Panc1 (cell line): ENCODE results near the gene ZNF521. TPM values are rescaled to one million over a fixed set of nuclear protein-coding genes. Genes with fewer than 3 reads are reported as not detected.

Experiments
- ATAC-seq: fragments of 200-7000 bp; cut with Tn5 transposase; 2 replicates; pipeline ENCODE4 v1.9.1; 2020; ENCODE audit warnings: mild to moderate bottlenecking, moderate library complexity
- BruUV-seq: library from RNA; stranded (reverse); fragments of 400-500 nt; replicated peaks from 2 replicates; lab custom pipeline; 2021; lab: Mats Ljungman, UMichigan
- CTCF ChIA-PET: fragments of 300-600 bp; sonication (Branson Sonifier 250); formaldehyde crosslinking; loops from one replicate; lab custom pipeline; 2022; ENCODE audit warnings: antibody characterized with exemption; lab: Charles Lee
- POLR2A ChIA-PET: fragments of 300-600 bp; sonication (Branson Sonifier 250); formaldehyde crosslinking; loops from one replicate; lab custom pipeline; 2022; ENCODE audit warnings: antibody characterized with exemption; lab: Charles Lee
- DNase-seq: peaks from one replicate; pipeline ENCODE4 v3.0.0-alpha.2; 2010; ENCODE audit warnings: low read depth, low spot score
- H3K27ac ChIP-seq: 2 replicates; pipeline ENCODE4 v1.5.1; 2011; ENCODE audit warnings: mild to moderate bottlenecking, low read length, inconsistent platforms
- H3K27me3 ChIP-seq: fragments of 200-500 bp; sonication (Bioruptor generic); 2 replicates; pipeline ENCODE4 v1.6.0; 2014; ENCODE audit warnings: low read length, inconsistent platforms; ENCODE audit not compliant: control insufficient read depth, insufficient read depth
- H3K36me3 ChIP-seq: fragments of 200-500 bp; sonication (Bioruptor generic); 2 replicates; pipeline ENCODE4 v1.5.1; 2014; ENCODE audit warnings: inconsistent platforms, mild to moderate bottlenecking, low read length, moderate library complexity; ENCODE audit not compliant: control insufficient read depth, insufficient read depth
- H3K4me1 ChIP-seq: 2 replicates; pipeline ENCODE4 v1.5.1; 2011; ENCODE audit warnings: inconsistent platforms, mild to moderate bottlenecking, low read length, moderate library complexity; ENCODE audit not compliant: control insufficient read depth, insufficient read depth
- H3K4me3 ChIP-seq, 2 experiments: 2 replicates each; pipeline ENCODE4 v1.5.1; 2011 to 2012; ENCODE audit warnings: low read depth in 2 of 2, low read length in 2 of 2, mild to moderate bottlenecking in 2 of 2, inconsistent platforms in 1 of 2, moderate library complexity in 1 of 2
- H3K9me3 ChIP-seq: fragments of 200-500 bp; sonication (Bioruptor generic); 2 replicates; pipeline ENCODE4 v1.5.1; 2014; ENCODE audit warnings: low read depth, mild to moderate bottlenecking, inconsistent platforms, low read length, moderate library complexity; ENCODE audit not compliant: control insufficient read depth, insufficient read depth
- POLR2AphosphoS5 ChIP-seq: IDR thresholded peaks from 2 replicates; pipeline ENCODE4 v1.6.1; 2012; ENCODE audit warnings: mild to moderate bottlenecking, low read depth, low read length, moderate library complexity
- SIN3A ChIP-seq: IDR thresholded peaks from 2 replicates; pipeline ENCODE4 v1.6.1; 2012; ENCODE audit warnings: low read depth, mild to moderate bottlenecking, low read length, moderate library complexity, borderline replicate concordance; ENCODE audit not compliant: insufficient read depth
- TCF7L2 ChIP-seq: IDR thresholded peaks from 2 replicates; pipeline ENCODE4 v1.6.1; 2011; ENCODE audit warnings: mild to moderate bottlenecking, low read depth, low read length, inconsistent platforms
- in situ Hi-C: cut with HindIII; loops from 2 replicates; pipeline ENCODE4 v1.10.0; 2016; ENCODE audit warnings: low sequenced_read_pairs, low pct_unique_long_range_greater_than_20kb
- intact Hi-C: fragments of 100-400 bp; cut with micrococcal nuclease; formaldehyde crosslinking; loops from one replicate; pipeline ENCODE4 v1.10.0; 2022; ENCODE audit not compliant: unreplicated experiment
- total RNA-seq: library from RNA; stranded (reverse); gene quantifications from one replicate; pipeline ENCODE4 v1.2.1, GENCODE V29; 2021; ENCODE audit not compliant: unreplicated experiment
- TF ChIP-seq, protein P1 (sequence below): fragments of 450-650 bp; IDR thresholded peaks from 2 replicates; pipeline ENCODE4 v1.5.1; 2017; ENCODE audit warnings: mild to moderate bottlenecking
- TF ChIP-seq, protein P2 (sequence below), 2 experiments: IDR thresholded peaks; 2 replicates each; pipeline ENCODE4 v1.6.1; 2011 to 2012; ENCODE audit warnings: low read depth in 2 of 2, control low read depth in 1 of 2, low read length in 1 of 2, mild to moderate bottlenecking in 1 of 2, moderate library complexity in 1 of 2; ENCODE audit not compliant: insufficient read depth in 1 of 2

ZNF521 gene
- total RNA-seq, 1 experiment from 2014 or later = 0.15 TPM

DNA sequence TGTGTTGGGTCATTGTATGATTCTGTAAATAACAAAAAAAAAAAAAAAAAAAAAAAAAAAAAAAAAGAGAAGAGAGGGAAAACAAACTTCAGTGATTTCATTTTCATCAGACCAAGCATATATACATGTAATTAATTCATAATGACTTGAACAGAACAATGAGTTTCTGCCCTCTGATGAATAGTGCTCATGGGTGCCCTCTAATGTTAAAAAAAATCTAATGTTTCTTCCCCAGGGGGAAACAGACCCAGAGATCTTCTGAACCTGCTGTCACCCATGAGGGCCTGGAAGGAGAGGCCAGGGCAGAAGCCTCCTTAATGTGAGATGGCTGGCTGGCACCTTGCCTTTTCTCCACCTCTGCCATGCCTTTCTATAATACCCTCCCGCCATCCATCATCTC is 289.2 kb downstream of the ZNF521 start:
- ATAC-seq (no peak), DNase-seq (no peak)
- in situ Hi-C loops (no loop called here), intact Hi-C loops (loop anchor here (10.0 kb wide), 1 partner anchor 308 kb away; no protein-coding TSS in a partner anchor)
- no TSS peak for BruUV-seq
- H3K9me3 ChIP-seq = no peaks in the 10 kb centered on the region
- H3K27ac ChIP-seq = no peak overlapping the region
- ChIA-PET CTCF (no interaction called here), POLR2A (no interaction called here)
- H3K4me3 ChIP-seq = no peak overlapping the region
- TF ChIP-seq, protein P1, sequence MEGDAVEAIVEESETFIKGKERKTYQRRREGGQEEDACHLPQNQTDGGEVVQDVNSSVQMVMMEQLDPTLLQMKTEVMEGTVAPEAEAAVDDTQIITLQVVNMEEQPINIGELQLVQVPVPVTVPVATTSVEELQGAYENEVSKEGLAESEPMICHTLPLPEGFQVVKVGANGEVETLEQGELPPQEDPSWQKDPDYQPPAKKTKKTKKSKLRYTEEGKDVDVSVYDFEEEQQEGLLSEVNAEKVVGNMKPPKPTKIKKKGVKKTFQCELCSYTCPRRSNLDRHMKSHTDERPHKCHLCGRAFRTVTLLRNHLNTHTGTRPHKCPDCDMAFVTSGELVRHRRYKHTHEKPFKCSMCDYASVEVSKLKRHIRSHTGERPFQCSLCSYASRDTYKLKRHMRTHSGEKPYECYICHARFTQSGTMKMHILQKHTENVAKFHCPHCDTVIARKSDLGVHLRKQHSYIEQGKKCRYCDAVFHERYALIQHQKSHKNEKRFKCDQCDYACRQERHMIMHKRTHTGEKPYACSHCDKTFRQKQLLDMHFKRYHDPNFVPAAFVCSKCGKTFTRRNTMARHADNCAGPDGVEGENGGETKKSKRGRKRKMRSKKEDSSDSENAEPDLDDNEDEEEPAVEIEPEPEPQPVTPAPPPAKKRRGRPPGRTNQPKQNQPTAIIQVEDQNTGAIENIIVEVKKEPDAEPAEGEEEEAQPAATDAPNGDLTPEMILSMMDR = peak; percentile 36
- no peak for TF ChIP-seq TCF7L2
- H3K4me1 ChIP-seq = no peaks in the 10 kb centered on the region
- no peaks in the 10 kb centered on the region for H3K27me3 ChIP-seq
- H3K36me3 ChIP-seq = no peaks in the 10 kb centered on the region

DNA sequence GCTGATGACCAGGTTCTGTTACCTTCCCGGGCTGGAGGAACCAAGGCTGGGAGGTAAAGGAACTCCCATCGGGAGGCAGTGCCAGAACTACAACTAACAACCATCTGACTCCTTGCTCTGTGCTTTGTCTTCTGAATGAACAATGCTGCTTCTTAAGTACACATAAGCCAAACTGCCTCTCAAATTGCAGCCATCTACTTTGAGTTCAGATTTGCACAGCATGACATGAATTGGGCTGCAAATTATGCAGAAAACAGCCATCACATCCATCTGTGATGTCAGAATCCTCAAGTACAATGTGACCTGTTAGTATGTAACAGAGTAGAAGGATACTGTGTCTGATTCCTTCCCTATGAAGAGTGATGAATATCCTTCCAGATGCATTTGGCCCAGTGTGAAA is 290.6 kb downstream of the ZNF521 start:
- no peaks in the 10 kb centered on the region for H3K27me3 ChIP-seq
- DNase-seq (no peak), ATAC-seq (no peak)
- ChIA-PET POLR2A (no interaction called here), CTCF (no interaction called here)
- no peak overlapping the region for H3K27ac ChIP-seq
- H3K4me1 ChIP-seq = no peaks in the 10 kb centered on the region
- BruUV-seq = no TSS peak
- H3K36me3 ChIP-seq = no peaks in the 10 kb centered on the region
- intact Hi-C loops (loop anchor here (10.0 kb wide), 1 partner anchor 307 kb away; no protein-coding TSS in a partner anchor), in situ Hi-C loops (no loop called here)
- no peaks in the 10 kb centered on the region for H3K9me3 ChIP-seq
- TF ChIP-seq, protein P2, sequence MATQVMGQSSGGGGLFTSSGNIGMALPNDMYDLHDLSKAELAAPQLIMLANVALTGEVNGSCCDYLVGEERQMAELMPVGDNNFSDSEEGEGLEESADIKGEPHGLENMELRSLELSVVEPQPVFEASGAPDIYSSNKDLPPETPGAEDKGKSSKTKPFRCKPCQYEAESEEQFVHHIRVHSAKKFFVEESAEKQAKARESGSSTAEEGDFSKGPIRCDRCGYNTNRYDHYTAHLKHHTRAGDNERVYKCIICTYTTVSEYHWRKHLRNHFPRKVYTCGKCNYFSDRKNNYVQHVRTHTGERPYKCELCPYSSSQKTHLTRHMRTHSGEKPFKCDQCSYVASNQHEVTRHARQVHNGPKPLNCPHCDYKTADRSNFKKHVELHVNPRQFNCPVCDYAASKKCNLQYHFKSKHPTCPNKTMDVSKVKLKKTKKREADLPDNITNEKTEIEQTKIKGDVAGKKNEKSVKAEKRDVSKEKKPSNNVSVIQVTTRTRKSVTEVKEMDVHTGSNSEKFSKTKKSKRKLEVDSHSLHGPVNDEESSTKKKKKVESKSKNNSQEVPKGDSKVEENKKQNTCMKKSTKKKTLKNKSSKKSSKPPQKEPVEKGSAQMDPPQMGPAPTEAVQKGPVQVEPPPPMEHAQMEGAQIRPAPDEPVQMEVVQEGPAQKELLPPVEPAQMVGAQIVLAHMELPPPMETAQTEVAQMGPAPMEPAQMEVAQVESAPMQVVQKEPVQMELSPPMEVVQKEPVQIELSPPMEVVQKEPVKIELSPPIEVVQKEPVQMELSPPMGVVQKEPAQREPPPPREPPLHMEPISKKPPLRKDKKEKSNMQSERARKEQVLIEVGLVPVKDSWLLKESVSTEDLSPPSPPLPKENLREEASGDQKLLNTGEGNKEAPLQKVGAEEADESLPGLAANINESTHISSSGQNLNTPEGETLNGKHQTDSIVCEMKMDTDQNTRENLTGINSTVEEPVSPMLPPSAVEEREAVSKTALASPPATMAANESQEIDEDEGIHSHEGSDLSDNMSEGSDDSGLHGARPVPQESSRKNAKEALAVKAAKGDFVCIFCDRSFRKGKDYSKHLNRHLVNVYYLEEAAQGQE (IDR thresholded peaks at IDR 0.05; ENCODE audit: insufficient read depth in 1 of 2, low read depth in 2 of 2, low read length in 1 of 2) = no peak
- TF ChIP-seq, protein P1 = no peak
- TF ChIP-seq SIN3A (no peak), TCF7L2 (no peak), POLR2AphosphoS5 (no peak)
- no peak overlapping the region for H3K4me3 ChIP-seq
